ENCODE data around the gene GRID2. TPM values are rescaled to one million over a fixed set of nuclear protein-coding genes. Genes with fewer than 3 reads are reported as not detected.

The GRID2 gene
- total and polyA plus RNA-seq, 8 donors = 6.4 TPM; not detected in 7

- Histone ChIP-seq H3K27ac (no peak overlapping the region), H3K36me3 (no peaks in the 10 kb centered on the region), H3K27me3 (no peaks in the 10 kb centered on the region), H3K4me3 (no peak overlapping the region), H3K4me1 (no peaks in the 10 kb centered on the region), H3K9me3 (no peaks in the 10 kb centered on the region)
- DNase-seq = peak in 1 of 2 donors; percentile 38
- peak in 1 of 3 donors; percentile 32 for TF ChIP-seq POLR2AphosphoS5 (IDR thresholded peaks at IDR 0.05)
- TF ChIP-seq POLR2A (IDR thresholded peaks at IDR 0.05) = no peak
- TF ChIP-seq, protein P1, sequence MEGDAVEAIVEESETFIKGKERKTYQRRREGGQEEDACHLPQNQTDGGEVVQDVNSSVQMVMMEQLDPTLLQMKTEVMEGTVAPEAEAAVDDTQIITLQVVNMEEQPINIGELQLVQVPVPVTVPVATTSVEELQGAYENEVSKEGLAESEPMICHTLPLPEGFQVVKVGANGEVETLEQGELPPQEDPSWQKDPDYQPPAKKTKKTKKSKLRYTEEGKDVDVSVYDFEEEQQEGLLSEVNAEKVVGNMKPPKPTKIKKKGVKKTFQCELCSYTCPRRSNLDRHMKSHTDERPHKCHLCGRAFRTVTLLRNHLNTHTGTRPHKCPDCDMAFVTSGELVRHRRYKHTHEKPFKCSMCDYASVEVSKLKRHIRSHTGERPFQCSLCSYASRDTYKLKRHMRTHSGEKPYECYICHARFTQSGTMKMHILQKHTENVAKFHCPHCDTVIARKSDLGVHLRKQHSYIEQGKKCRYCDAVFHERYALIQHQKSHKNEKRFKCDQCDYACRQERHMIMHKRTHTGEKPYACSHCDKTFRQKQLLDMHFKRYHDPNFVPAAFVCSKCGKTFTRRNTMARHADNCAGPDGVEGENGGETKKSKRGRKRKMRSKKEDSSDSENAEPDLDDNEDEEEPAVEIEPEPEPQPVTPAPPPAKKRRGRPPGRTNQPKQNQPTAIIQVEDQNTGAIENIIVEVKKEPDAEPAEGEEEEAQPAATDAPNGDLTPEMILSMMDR (IDR thresholded peaks at IDR 0.05) = peak in 1 of 7 experiments; percentile 20
- TF ChIP-seq EP300 (IDR thresholded peaks at IDR 0.05) = no peak
- WGBS, 5 donors = 18 to 49% (median 28%) methylated on average over 2 of the region's 2 CpGs
- intact Hi-C loops (cut with DNase I; ENCODE audit: low total_unique reads) = no loop called here
Measured at GRCh38 chr4:92618968-92619367, 315.2 kb downstream of the GRID2 start.

DNA sequence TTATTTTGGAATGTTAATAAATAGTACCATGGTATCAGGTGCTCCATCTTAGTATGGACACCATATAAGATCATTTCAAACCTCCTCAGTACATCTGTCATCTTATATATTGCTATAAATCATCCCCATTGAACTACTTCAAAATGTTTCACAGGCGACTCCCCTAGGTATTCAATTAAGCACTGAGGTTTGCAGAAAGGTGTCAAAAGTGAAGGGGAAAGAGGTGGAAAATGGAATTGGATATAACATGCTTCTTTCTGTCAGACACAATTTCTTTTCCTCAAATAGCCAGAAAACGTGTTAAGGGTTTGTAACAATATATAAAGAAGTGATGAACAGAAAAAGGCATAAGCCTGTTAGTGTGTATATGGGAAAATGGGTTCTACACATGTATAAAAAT, 325.5 kb downstream of the GRID2 start:
- 76 to 87% (median 80%) methylated on average over 2 of the region's 2 CpGs for WGBS, 5 donors

GRCh38 chr4:92634882-92635281, 331.1 kb downstream of the GRID2 start:
- Histone ChIP-seq H3K4me3 (no peak overlapping the region), H3K27me3 (no peaks in the 10 kb centered on the region), H3K4me1 (no peaks in the 10 kb centered on the region), H3K36me3 (no peaks in the 10 kb centered on the region), H3K27ac (no peak overlapping the region), H3K9me3 (no peaks in the 10 kb centered on the region)
- 49 to 69% (median 60%) methylated on average over 3 of the region's 3 CpGs for WGBS, 5 donors
- no peak for DNase-seq
- intact Hi-C loops (cut with DNase I; ENCODE audit: low total_unique reads) = no loop called here
- no peak for TF ChIP-seq EP300 (IDR thresholded peaks at IDR 0.05)
- TF ChIP-seq, protein P1 (IDR thresholded peaks at IDR 0.05) = no peak
- no peak for TF ChIP-seq POLR2AphosphoS5 (IDR thresholded peaks at IDR 0.05)
- TF ChIP-seq POLR2A (IDR thresholded peaks at IDR 0.05) = no peak

More for the DNA sequence above, 325.5 kb downstream of the GRID2 start:
- TF ChIP-seq EP300 (IDR thresholded peaks at IDR 0.05) = no peak
- no peak for TF ChIP-seq POLR2A (IDR thresholded peaks at IDR 0.05)
- TF ChIP-seq, protein P1 (IDR thresholded peaks at IDR 0.05) = no peak
- TF ChIP-seq POLR2AphosphoS5 (IDR thresholded peaks at IDR 0.05) = no peak
- no peak for DNase-seq
- Histone ChIP-seq H3K4me1 (no peaks in the 10 kb centered on the region), H3K36me3 (no peaks in the 10 kb centered on the region), H3K27ac (no peak overlapping the region), H3K27me3 (no peaks in the 10 kb centered on the region), H3K4me3 (no peak overlapping the region), H3K9me3 (peaks cover 0 to 9% (median 2%) of the 10 kb centered on the region in 4 donors)
- intact Hi-C loops (cut with DNase I; ENCODE audit: low total_unique reads) = no loop called here

GRCh38 chr4:92636038-92636806, 332.5 kb downstream of the GRID2 start:
- DNase-seq = peak in 1 of 2 donors; percentile 29
- H3K36me3 ChIP-seq = no peaks in the 10 kb centered on the region
- no peak overlapping the region for H3K4me3 ChIP-seq
- no peak for TF ChIP-seq POLR2AphosphoS5 (IDR thresholded peaks at IDR 0.05)
- TF ChIP-seq, protein P1 (IDR thresholded peaks at IDR 0.05) = no peak
- TF ChIP-seq POLR2A (IDR thresholded peaks at IDR 0.05) = no peak
- no peak for TF ChIP-seq EP300 (IDR thresholded peaks at IDR 0.05)
- intact Hi-C loops (cut with DNase I; ENCODE audit: low total_unique reads) = no loop called here
- H3K9me3 ChIP-seq = no peaks in the 10 kb centered on the region
- H3K4me1 ChIP-seq = no peaks in the 10 kb centered on the region
- no peaks in the 10 kb centered on the region for H3K27me3 ChIP-seq
- no peak overlapping the region for H3K27ac ChIP-seq
- 28 to 48% (median 36%) methylated on average over 6 of the region's 6 CpGs for WGBS, 5 donors

Measured in stomach (tissue), 9 donors.